HG02763 (cell line): ENCODE results near the gene CACNA1A.

Source experiments
- ATAC-seq: cut with Tn5 transposase; IDR thresholded peaks from one replicate; pipeline ENCODE4 v1.9.1; 2021; ENCODE audit warnings: mild to moderate bottlenecking, moderate library complexity; ENCODE audit not compliant: unreplicated experiment

Gene CACNA1A

GRCh38 chr19:13315495-13315894 lies 190.8 kb downstream of the CACNA1A start:
- no peak for ATAC-seq

- ATAC-seq = no peak
Measured at GRCh38 chr19:13314761-13315160, 191.5 kb downstream of the CACNA1A start.

GRCh38 chr19:13313875-13314274 lies 192.4 kb downstream of the CACNA1A start:
- no peak for ATAC-seq

- no peak for ATAC-seq
Measured at GRCh38 chr19:13309864-13310263, 196.4 kb downstream of the CACNA1A start.

GRCh38 chr19:13303381-13304129 lies 202.7 kb downstream of the CACNA1A start:
- no peak for ATAC-seq

- no peak for ATAC-seq
Measured at GRCh38 chr19:13302526-13303270, 203.6 kb downstream of the CACNA1A start.

- no peak for ATAC-seq
Measured at GRCh38 chr19:13301627-13302334, 204.5 kb downstream of the CACNA1A start.

- no peak for ATAC-seq
Measured at GRCh38 chr19:13300421-13301030, 205.8 kb downstream of the CACNA1A start.

GRCh38 chr19:13299838-13300237 lies 206.4 kb downstream of the CACNA1A start:
- no peak for ATAC-seq

- no peak for ATAC-seq
Measured at GRCh38 chr19:13298565-13299481, 207.5 kb downstream of the CACNA1A start.

- ATAC-seq = no peak
Measured at GRCh38 chr19:13297023-13297422, 209.3 kb downstream of the CACNA1A start.

GRCh38 chr19:13294812-13295567 lies 211.3 kb downstream of the CACNA1A start:
- ATAC-seq = no peak

GRCh38 chr19:13291913-13292312 lies 214.4 kb downstream of the CACNA1A start:
- no peak for ATAC-seq

GRCh38 chr19:13290741-13291140 lies 215.5 kb downstream of the CACNA1A start:
- ATAC-seq = no peak

GRCh38 chr19:13289295-13289694 lies 217.0 kb downstream of the CACNA1A start:
- no peak for ATAC-seq

GRCh38 chr19:13286195-13286985 lies 219.9 kb downstream of the CACNA1A start:
- ATAC-seq = no peak

GRCh38 chr19:13284929-13285928 lies 221.1 kb downstream of the CACNA1A start:
- no peak for ATAC-seq
